ENCODE results near the gene DIAPH2. TPM values are rescaled to one million over a fixed set of nuclear protein-coding genes. Genes with fewer than 3 reads are reported as not detected.

DIAPH2 gene
- total and polyA plus RNA-seq, 9 of the 15 experiments (the other 6 are each of a cell fraction or from before 2014, with no cell fraction given) = 0.01 to 0.18 (median 0.07) TPM; not detected in 1

DNA sequence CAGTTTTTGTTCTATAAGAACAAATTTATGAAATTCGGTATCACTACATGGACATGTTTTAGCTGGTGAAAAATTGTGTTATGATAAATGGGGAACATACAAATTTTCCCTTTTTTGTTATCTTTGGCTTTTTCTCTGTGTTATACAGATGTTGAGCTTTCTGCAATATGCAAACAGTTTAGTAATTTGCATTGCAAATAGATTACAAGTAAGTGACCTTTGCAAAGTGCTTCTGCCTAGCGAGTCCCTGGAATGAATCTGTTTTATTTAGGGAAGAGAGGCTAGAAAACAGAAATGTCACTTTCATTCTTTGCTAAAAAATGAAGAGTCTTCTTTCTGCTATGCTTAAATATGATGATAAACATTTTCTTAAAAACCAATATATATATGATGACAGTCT lies 660.1 kb downstream of the DIAPH2 start (continued):
- TF ChIP-seq, protein P1, sequence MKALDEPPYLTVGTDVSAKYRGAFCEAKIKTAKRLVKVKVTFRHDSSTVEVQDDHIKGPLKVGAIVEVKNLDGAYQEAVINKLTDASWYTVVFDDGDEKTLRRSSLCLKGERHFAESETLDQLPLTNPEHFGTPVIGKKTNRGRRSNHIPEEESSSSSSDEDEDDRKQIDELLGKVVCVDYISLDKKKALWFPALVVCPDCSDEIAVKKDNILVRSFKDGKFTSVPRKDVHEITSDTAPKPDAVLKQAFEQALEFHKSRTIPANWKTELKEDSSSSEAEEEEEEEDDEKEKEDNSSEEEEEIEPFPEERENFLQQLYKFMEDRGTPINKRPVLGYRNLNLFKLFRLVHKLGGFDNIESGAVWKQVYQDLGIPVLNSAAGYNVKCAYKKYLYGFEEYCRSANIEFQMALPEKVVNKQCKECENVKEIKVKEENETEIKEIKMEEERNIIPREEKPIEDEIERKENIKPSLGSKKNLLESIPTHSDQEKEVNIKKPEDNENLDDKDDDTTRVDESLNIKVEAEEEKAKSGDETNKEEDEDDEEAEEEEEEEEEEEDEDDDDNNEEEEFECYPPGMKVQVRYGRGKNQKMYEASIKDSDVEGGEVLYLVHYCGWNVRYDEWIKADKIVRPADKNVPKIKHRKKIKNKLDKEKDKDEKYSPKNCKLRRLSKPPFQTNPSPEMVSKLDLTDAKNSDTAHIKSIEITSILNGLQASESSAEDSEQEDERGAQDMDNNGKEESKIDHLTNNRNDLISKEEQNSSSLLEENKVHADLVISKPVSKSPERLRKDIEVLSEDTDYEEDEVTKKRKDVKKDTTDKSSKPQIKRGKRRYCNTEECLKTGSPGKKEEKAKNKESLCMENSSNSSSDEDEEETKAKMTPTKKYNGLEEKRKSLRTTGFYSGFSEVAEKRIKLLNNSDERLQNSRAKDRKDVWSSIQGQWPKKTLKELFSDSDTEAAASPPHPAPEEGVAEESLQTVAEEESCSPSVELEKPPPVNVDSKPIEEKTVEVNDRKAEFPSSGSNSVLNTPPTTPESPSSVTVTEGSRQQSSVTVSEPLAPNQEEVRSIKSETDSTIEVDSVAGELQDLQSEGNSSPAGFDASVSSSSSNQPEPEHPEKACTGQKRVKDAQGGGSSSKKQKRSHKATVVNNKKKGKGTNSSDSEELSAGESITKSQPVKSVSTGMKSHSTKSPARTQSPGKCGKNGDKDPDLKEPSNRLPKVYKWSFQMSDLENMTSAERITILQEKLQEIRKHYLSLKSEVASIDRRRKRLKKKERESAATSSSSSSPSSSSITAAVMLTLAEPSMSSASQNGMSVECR (CRISPR knock-in tag; IDR thresholded peaks at IDR 0.05) = no peak
- TF ChIP-seq, protein P2, sequence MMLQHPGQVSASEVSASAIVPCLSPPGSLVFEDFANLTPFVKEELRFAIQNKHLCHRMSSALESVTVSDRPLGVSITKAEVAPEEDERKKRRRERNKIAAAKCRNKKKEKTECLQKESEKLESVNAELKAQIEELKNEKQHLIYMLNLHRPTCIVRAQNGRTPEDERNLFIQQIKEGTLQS (IDR thresholded peaks at IDR 0.05) = no peak
- TF ChIP-seq, protein P2 (CRISPR knock-in tag; conservative IDR thresholded peaks at IDR 0.05) = no peak
- TF ChIP-seq, protein P3, sequence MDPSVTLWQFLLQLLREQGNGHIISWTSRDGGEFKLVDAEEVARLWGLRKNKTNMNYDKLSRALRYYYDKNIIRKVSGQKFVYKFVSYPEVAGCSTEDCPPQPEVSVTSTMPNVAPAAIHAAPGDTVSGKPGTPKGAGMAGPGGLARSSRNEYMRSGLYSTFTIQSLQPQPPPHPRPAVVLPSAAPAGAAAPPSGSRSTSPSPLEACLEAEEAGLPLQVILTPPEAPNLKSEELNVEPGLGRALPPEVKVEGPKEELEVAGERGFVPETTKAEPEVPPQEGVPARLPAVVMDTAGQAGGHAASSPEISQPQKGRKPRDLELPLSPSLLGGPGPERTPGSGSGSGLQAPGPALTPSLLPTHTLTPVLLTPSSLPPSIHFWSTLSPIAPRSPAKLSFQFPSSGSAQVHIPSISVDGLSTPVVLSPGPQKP (CRISPR knock-in tag; IDR thresholded peaks at IDR 0.05) = no peak
- TF ChIP-seq ZNF217 (CRISPR knock-in tag; IDR thresholded peaks at IDR 0.05) (no peak), POLR2G (IDR thresholded peaks at IDR 0.05; ENCODE audit: low read depth, low read length) (no peak), HEY1 (CRISPR knock-in tag; IDR thresholded peaks at IDR 0.05; ENCODE audit: borderline replicate concordance) (no peak), DNMT1 (IDR thresholded peaks at IDR 0.05) (no peak)
